HG02763 (cell line): Measurements from ENCODE around the gene EIF5.
A peak's percentile ranks its signal among the peaks of the same experiment; 100 is the strongest.
"Not testable (repeated sequence)": the region's sequence is repeated elsewhere in the genome, so short reads cannot be mapped to it uniquely, and the experiment has no call there.

Experiments
- ATAC-seq: cut with Tn5 transposase; IDR thresholded peaks from one replicate; pipeline ENCODE4 v1.9.1; 2021; ENCODE audit warnings: mild to moderate bottlenecking, moderate library complexity; ENCODE audit not compliant: unreplicated experiment

EIF5 gene

GRCh38 chr14:103332143-103332919 is 1.7 kb upstream of the EIF5 start:
- ATAC-seq = no peak

GRCh38 chr14:103334644-103335622 is 896 bp downstream of the EIF5 start:
- ATAC-seq = peak; percentile 22

GRCh38 chr14:103336191-103336590 is 2.2 kb downstream of the EIF5 start:
- no peak for ATAC-seq

- no peak for ATAC-seq
These were observed 3.8 kb downstream of the EIF5 start for GRCh38 chr14:103337794-103338193.

- ATAC-seq = no peak
These were observed 5.5 kb downstream of the EIF5 start for GRCh38 chr14:103339561-103339960.

- no peak for ATAC-seq
These were observed 6.6 kb downstream of the EIF5 start for GRCh38 chr14:103340480-103341212.

GRCh38 chr14:103341250-103342129 is 7.5 kb downstream of the EIF5 start:
- no peak for ATAC-seq

GRCh38 chr14:103343164-103343879 is 9.3 kb downstream of the EIF5 start:
- ATAC-seq = no peak

GRCh38 chr14:103343905-103344797 is 10.1 kb downstream of the EIF5 start:
- ATAC-seq = no peak

GRCh38 chr14:103346286-103346685 is 12.2 kb downstream of the EIF5 start:
- ATAC-seq = no peak

GRCh38 chr14:103347091-103347815 is 13.2 kb downstream of the EIF5 start:
- ATAC-seq = no peak

- no peak for ATAC-seq
These were observed 14.1 kb downstream of the EIF5 start for GRCh38 chr14:103348154-103348553.

GRCh38 chr14:103349982-103350381 is 15.9 kb downstream of the EIF5 start:
- ATAC-seq = no peak

GRCh38 chr14:103353362-103353761 is 19.3 kb downstream of the EIF5 start:
- ATAC-seq = no peak

- ATAC-seq = no peak
These were observed 20.1 kb downstream of the EIF5 start for GRCh38 chr14:103354141-103354540.

- ATAC-seq = no peak
These were observed 22.1 kb downstream of the EIF5 start for GRCh38 chr14:103356024-103356682.

- not testable (repeated sequence) for ATAC-seq
These were observed 23.5 kb downstream of the EIF5 start for GRCh38 chr14:103357552-103357951.
